BE2C (cell line): Measurements from ENCODE around the gene MYMK.
"Not testable (repeated sequence)": the region's sequence is repeated elsewhere in the genome, so short reads cannot be mapped to it uniquely, and the experiment has no call there.

Experiments used
- DNase-seq: peaks from one replicate; pipeline ENCODE4 v3.0.0-alpha.2; 2020
- H3K27me3 ChIP-seq: fragments of 250-450 bp; sonication (Bioruptor Pico); 2 replicates; pipeline ENCODE4 v1.5.1; 2020; ENCODE audit warnings: mild to moderate bottlenecking
- H3K36me3 ChIP-seq: fragments of 250-450 bp; sonication (Bioruptor Pico); 2 replicates; pipeline ENCODE4 v1.5.1; 2020; ENCODE audit warnings: mild to moderate bottlenecking
- H3K4me1 ChIP-seq: fragments of 250-450 bp; sonication (Bioruptor Pico); 2 replicates; pipeline ENCODE4 v1.5.1; 2020
- H3K4me3 ChIP-seq: 2 replicates; pipeline ENCODE4 v1.5.1; 2011; ENCODE audit warnings: low read depth, low read length
- H3K9me3 ChIP-seq: fragments of 250-450 bp; sonication (Bioruptor Pico); 2 replicates; pipeline ENCODE4 v1.5.1; 2020
- TF ChIP-seq, protein P1 (sequence below): IDR thresholded peaks from 2 replicates; pipeline ENCODE4 v1.5.1; 2012; ENCODE audit warnings: mild to moderate bottlenecking, low read depth, low read length

Gene MYMK

DNA sequence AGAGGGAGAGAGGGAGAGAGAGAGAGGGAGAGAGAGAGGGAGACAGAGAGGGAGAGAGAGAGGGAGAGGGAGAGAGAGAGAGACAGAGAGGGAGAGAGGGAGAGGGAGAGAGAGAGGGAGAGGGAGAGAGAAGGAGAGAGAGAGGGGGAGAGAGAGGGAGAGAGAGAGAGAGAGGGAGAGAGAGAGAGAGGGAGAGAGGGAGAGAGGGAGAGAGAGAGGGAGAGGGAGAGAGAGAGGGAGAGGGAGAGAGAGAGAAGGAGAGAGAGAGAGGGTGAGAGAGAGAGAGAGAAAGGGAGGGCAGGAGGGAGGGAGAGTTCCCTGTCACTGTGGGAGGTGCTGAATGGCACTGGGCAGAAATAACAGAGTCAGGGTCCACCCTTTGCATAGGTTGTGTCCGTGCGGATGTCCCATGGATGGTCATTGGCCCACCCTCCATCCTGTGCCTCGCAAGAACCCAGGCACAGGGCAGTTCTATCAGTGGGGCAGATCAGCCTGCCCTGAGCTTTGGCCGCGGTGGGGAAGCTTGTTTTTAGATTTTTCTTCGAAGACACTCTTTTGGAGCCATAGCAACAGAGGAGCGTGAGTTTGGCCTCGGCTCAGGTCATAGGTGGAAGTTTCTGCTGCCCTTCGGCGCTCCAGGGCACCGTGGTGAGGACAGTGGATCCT is 39.8 kb upstream of the MYMK start:
- Histone ChIP-seq H3K27me3 (no peaks in the 10 kb centered on the region), H3K36me3 (no peaks in the 10 kb centered on the region), H3K9me3 (no peaks in the 10 kb centered on the region; the same call in 1 of the 2 replicates), H3K4me3 (no peak overlapping the region), H3K4me1 (peaks cover 34% of the 10 kb centered on the region)
- TF ChIP-seq, protein P1, sequence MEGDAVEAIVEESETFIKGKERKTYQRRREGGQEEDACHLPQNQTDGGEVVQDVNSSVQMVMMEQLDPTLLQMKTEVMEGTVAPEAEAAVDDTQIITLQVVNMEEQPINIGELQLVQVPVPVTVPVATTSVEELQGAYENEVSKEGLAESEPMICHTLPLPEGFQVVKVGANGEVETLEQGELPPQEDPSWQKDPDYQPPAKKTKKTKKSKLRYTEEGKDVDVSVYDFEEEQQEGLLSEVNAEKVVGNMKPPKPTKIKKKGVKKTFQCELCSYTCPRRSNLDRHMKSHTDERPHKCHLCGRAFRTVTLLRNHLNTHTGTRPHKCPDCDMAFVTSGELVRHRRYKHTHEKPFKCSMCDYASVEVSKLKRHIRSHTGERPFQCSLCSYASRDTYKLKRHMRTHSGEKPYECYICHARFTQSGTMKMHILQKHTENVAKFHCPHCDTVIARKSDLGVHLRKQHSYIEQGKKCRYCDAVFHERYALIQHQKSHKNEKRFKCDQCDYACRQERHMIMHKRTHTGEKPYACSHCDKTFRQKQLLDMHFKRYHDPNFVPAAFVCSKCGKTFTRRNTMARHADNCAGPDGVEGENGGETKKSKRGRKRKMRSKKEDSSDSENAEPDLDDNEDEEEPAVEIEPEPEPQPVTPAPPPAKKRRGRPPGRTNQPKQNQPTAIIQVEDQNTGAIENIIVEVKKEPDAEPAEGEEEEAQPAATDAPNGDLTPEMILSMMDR: no peak
- no peak for DNase-seq

DNA sequence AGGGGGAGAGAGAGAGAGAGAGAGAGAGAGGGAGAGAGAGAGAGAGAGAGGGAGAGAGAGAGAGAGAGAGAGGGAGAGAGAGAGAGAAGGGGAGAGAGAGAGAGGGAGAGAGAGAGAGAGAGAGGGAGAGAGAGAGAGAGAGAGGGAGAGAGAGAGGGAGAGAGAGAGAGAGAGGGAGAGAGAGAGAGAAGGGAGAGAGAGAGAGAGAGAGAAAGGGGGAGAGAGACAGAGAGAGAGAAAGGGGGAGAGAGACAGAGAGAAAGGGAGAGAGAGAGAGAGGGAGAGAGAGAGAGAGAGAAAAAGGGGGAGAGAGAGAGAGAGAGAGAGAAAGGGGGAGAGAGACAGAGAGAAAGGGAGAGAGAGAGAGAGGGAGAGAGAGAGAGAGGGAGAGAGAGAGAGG is 39.1 kb upstream of the MYMK start:
- peaks cover 30% of the 10 kb centered on the region for H3K4me1 ChIP-seq
- not testable (repeated sequence) for H3K4me3 ChIP-seq, H3K9me3 ChIP-seq, DNase-seq, H3K27me3 ChIP-seq, H3K36me3 ChIP-seq

DNA sequence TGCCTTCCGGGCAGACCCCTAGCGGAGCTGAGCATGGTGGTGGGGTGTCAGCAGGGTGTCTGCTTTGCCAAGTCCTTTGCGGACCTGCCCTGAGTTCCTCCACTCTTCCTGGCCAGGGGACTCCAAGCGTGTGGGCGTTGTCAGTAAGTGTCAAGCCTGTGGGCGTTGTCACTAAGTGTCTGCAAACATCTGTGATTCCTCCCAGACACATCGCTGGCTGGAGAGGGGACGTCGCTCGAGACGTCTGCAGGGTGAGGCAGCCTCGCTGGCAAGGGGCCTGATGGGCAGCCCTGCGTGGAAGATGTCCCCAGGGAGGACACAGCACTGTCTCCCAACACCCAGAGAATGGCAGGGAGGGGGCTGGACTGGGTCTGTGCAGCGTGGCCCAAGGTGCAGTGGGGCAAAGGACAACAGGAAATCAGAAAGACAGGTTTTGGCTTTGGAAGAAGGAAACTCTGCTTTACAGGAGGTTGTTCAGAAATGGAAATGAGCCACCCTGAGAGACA is 38.6 kb upstream of the MYMK start:
- H3K36me3 ChIP-seq: no peaks in the 10 kb centered on the region
- TF ChIP-seq, protein P1: no peak
- H3K4me1 ChIP-seq: peaks cover 34% of the 10 kb centered on the region

DNA sequence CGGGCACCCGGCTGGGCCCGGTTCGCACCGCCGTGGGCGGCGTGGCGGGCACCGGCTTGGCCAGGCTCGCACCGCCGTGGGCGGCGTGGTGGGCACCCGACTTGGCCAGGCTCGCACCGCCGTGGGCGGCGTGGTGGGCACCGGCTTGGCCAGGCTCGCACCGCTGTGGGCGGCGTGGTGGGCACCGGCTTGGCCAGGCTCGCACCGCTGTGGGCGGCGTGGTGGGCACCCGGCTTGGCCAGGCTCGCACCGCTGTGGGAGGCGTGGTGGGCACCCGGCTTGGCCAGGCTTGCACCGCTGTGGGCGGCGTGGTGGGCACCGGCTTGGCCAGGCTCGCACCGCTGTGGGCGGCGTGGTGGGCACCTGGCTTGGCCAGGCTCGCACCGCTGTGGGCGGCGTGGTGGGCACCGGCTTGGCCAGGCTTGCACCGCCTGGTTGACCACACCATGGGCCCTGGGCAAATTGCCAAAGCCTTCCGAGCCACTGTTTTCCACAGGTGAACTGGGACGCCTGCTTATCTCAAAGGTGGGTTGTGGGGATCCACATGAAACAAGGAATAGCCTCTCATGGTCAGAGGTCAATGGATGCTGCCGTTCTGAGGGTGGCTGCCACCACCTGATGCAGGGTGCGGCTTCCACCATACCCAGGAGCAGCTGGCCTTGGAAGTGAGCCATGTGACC is 38.0 kb upstream of the MYMK start:
- no peak for DNase-seq
- no peaks in the 10 kb centered on the region for H3K27me3 ChIP-seq
- H3K36me3 ChIP-seq: no peaks in the 10 kb centered on the region
- TF ChIP-seq, protein P1: no peak
- peaks cover 40% of the 10 kb centered on the region for H3K4me1 ChIP-seq
- no peaks in the 10 kb centered on the region; the same call in 1 of the 2 replicates for H3K9me3 ChIP-seq
- no peak overlapping the region for H3K4me3 ChIP-seq

More for the DNA sequence above, 38.6 kb upstream of the MYMK start:
- Histone ChIP-seq H3K9me3 (no peaks in the 10 kb centered on the region; the same call in 1 of the 2 replicates), H3K4me3 (no peak overlapping the region), H3K27me3 (no peaks in the 10 kb centered on the region)
- peak; percentile 67 for DNase-seq

DNA sequence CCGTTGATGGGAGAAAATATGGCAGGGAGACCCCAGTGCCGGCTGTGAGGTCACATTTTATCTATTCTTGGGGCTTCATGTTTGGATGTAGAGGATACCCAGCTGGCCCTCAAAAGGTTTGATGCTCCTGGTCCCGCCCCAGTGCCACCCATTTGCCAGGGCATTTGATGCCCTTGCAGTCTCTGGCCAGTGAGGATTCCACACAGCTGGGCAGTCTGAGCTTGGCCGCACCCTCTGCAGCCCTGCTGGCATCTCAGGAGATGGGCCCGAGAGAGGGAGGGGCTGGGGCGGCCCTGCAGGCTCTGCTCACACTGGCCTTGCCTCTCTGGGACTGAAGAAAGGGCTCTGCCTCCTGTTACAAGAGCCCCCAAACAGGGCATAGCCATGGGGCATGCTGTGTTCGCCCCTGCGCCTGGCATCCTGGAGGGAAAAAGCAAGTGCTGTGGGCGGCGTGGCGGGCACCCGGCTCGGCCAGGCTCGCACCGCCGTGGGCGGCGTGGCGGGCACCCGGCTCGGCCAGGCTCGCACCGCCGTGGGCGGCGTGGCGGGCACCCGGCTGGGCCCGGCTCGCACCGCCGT is 37.3 kb upstream of the MYMK start:
- H3K27me3 ChIP-seq: no peaks in the 10 kb centered on the region
- no peaks in the 10 kb centered on the region; the same call in 1 of the 2 replicates for H3K9me3 ChIP-seq
- no peak overlapping the region for H3K4me3 ChIP-seq
- peaks cover 47% of the 10 kb centered on the region for H3K4me1 ChIP-seq
- TF ChIP-seq, protein P1: no peak
- no peaks in the 10 kb centered on the region for H3K36me3 ChIP-seq
- DNase-seq: no peak

DNA sequence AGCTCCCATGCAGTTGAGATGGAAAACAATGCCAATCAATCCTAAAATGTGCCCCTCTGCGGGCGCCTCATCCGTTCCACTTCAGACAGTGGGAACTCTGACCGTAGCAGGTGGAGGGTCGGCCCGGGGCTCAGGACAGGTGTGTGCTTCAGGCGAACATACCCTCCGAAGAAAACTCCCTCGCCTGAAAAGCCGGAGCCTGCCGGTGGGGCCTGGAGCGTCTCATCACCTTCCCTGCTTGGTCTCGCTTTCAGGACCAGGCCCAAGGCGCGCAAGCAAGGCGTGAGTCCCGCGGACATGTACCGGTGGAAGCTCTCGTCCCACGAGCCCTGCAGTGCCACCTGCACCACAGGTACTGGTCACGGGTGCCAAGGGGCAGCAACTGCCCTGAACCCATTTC is 36.2 kb upstream of the MYMK start:
- H3K36me3 ChIP-seq: peaks cover 9% of the 10 kb centered on the region
- H3K4me1 ChIP-seq: peaks cover 52% of the 10 kb centered on the region
- no peak for DNase-seq
- TF ChIP-seq, protein P1: no peak
- H3K9me3 ChIP-seq: no peaks in the 10 kb centered on the region; the same call in 1 of the 2 replicates
- H3K4me3 ChIP-seq: no peak overlapping the region
- no peaks in the 10 kb centered on the region for H3K27me3 ChIP-seq
